B cell (primary cell): ENCODE data around the gene GLI3. TPM values are rescaled to one million over a fixed set of nuclear protein-coding genes. Genes with fewer than 3 reads are reported as not detected.
A peak's percentile ranks its signal among the peaks of the same experiment; 100 is the strongest.

ENCODE experiments used
- ATAC-seq: fragments of 200-7000 bp; cut with Tn5 transposase; one replicate; pipeline ENCODE4 v1.10.0; 2021; ENCODE audit warnings: low read depth, mild to moderate bottlenecking, moderate number of reproducible peaks, moderate library complexity
- CTCF ChIA-PET: fragments of 350-600 bp; sonication (Branson Sonifier 250); formaldehyde crosslinking; loops from one replicate; lab custom pipeline; 2021; ENCODE audit warnings: antibody characterized with exemption, inconsistent platforms; lab: Charles Lee
- POLR2A ChIA-PET: fragments of 350-600 bp; sonication (Branson Sonifier 250); formaldehyde crosslinking; loops from one replicate; lab custom pipeline; 2021; ENCODE audit warnings: antibody characterized with exemption; lab: Charles Lee
- DNase-seq: peaks from one replicate; pipeline ENCODE4 v3.0.0; 2013
- H2AFZ ChIP-seq: 2 replicates; pipeline ENCODE4 v1.6.1; 2012; ENCODE audit warnings: mild to moderate bottlenecking, low read depth, low read length; ENCODE audit not compliant: insufficient read depth, poor library complexity, severe bottlenecking
- H3K27ac ChIP-seq, 2 donors: 1 replicate in 1 of 2; 2 replicates in 1 of 2; pipeline ENCODE4 v1.5.1; 2012 to 2013; ENCODE audit warnings: low read length in 2 of 2, mild to moderate bottlenecking in 2 of 2, moderate library complexity in 1 of 2
- H3K27me3 ChIP-seq, 4 experiments: fragments of 200-600 bp in 1 of 4; sonication (generic) in 1 of 4; replicated peaks in 1 of 4; 1 replicate in 2 of 4; 2 replicates in 2 of 4; pipeline versions ENCODE4 v1.6.1 to v1.7.0; 2013 to 2016; ENCODE audit warnings: low read length in 3 of 4, mild to moderate bottlenecking in 2 of 4, mixed read lengths in 1 of 4, moderate library complexity in 1 of 4; ENCODE audit not compliant: insufficient read depth in 4 of 4, control insufficient read depth in 3 of 4; ENCODE audit errors: control extremely low read depth in 1 of 4
- H3K36me3 ChIP-seq, 2 experiments: replicated peaks in 1 of 2; 1 replicate in 1 of 2; 2 replicates in 1 of 2; pipeline versions ENCODE4 v1.6.1 to v1.7.1; 2013; ENCODE audit warnings: low read length in 1 of 2; ENCODE audit not compliant: insufficient read depth in 2 of 2, control insufficient read depth in 1 of 2; ENCODE audit errors: control extremely low read depth in 1 of 2, extremely low read depth in 1 of 2
- H3K4me1 ChIP-seq, 2 donors: fragments of 200-600 bp in 1 of 2; sonication (generic) in 1 of 2; 1 replicate in 1 of 2; 2 replicates in 1 of 2; pipeline versions ENCODE4 v1.5.1 to v1.6.1; 2013 to 2017; ENCODE audit warnings: low read length in 2 of 2; ENCODE audit not compliant: control insufficient read depth in 2 of 2, insufficient read depth in 2 of 2
- H3K4me2 ChIP-seq: replicated peaks from 2 replicates; pipeline ENCODE3; 2012; ENCODE audit warnings: mild to moderate bottlenecking, low read depth, low read length; ENCODE audit not compliant: poor library complexity, severe bottlenecking
- H3K4me3 ChIP-seq, 5 experiments: fragments of 200-600 bp in 1 of 5; sonication (generic) in 1 of 5; 1 replicate in 3 of 5; 2 replicates in 2 of 5; pipeline versions ENCODE4 v1.5.1 to v1.7.0; 2011 to 2016; ENCODE audit warnings: low read length in 4 of 5, mild to moderate bottlenecking in 4 of 5, low read depth in 2 of 5, control low read depth in 1 of 5, moderate library complexity in 1 of 5; ENCODE audit not compliant: insufficient read depth in 1 of 5; ENCODE audit errors: control extremely low read depth in 1 of 5, extremely low read depth in 1 of 5
- H3K79me2 ChIP-seq: fragments of 200-600 bp; sonication (generic); one replicate; pipeline ENCODE4 v1.6.0; 2016; ENCODE audit warnings: low read length; ENCODE audit not compliant: control insufficient read depth, insufficient read depth
- H3K9ac ChIP-seq: fragments of 200-600 bp; sonication (generic); 2 replicates; pipeline ENCODE4 v1.6.1; 2017; ENCODE audit warnings: mild to moderate bottlenecking, low read length, moderate library complexity
- H3K9me3 ChIP-seq, 3 donors: one replicate each; pipeline versions ENCODE4 v1.6.1 to v1.7.1; 2013; ENCODE audit warnings: low read length in 2 of 3; ENCODE audit not compliant: control insufficient read depth in 2 of 3, insufficient read depth in 1 of 3; ENCODE audit errors: control extremely low read depth in 1 of 3
- H4K20me1 ChIP-seq: 2 replicates; pipeline ENCODE4 v1.6.0; 2012; ENCODE audit warnings: mild to moderate bottlenecking, low read length; ENCODE audit not compliant: insufficient read depth, control insufficient read depth, poor library complexity, severe bottlenecking
- H3K27ac Mint-ChIP-seq: one replicate; pipeline ENCODE4 v1.8.0; 2021; ENCODE audit warnings: mixed read lengths
- H3K27me3 Mint-ChIP-seq: one replicate; pipeline ENCODE4 v1.8.0; 2021; ENCODE audit warnings: mixed read lengths
- H3K4me1 Mint-ChIP-seq: one replicate; pipeline ENCODE4 v1.8.0; 2021; ENCODE audit warnings: mixed read lengths
- H3K4me3 Mint-ChIP-seq: one replicate; pipeline ENCODE4 v1.8.0; 2021; ENCODE audit warnings: mixed read lengths
- H3K9me3 Mint-ChIP-seq: one replicate; pipeline ENCODE4 v1.8.0; 2022; ENCODE audit warnings: mixed read lengths; ENCODE audit not compliant: insufficient read depth
- CTCF ChIP-seq: fragments of 200-600 bp; IDR thresholded peaks from one replicate; pipeline ENCODE4 v1.8.0; 2022; ENCODE audit warnings: antibody characterized with exemption, mild to moderate bottlenecking
- EZH2 ChIP-seq: IDR thresholded peaks from 2 replicates; pipeline ENCODE4 v1.6.1; 2012; ENCODE audit warnings: borderline replicate concordance, low read depth, mild to moderate bottlenecking, moderate library complexity, low read length; ENCODE audit not compliant: insufficient read depth, poor library complexity, severe bottlenecking
- WGBS: methylation state at CpG from one replicate; pipeline ENCODE4 v1.1.5; 2013; ENCODE audit warnings: missing lambda C conversion rate; ENCODE audit not compliant: insufficient coverage; 5-methylcytosine and 5-hydroxymethylcytosine counted together
- intact Hi-C: fragments of 100-400 bp; cut with micrococcal nuclease; formaldehyde crosslinking; loops from one replicate; pipeline ENCODE4 v1.10.0; 2022
- polyA minus RNA-seq: library from RNA; depleted of rRNA, polyadenylated mRNA; stranded (reverse); fragments of >200 nt; gene quantifications from 2 replicates; pipeline ENCODE4 v1.2.3, GENCODE V29; 2012
- polyA plus RNA-seq: library from polyadenylated mRNA; depleted of rRNA; stranded (reverse); fragments of >200 nt; gene quantifications from 2 replicates; pipeline ENCODE4 v1.2.3, GENCODE V29; 2012
- total RNA-seq, 2 donors: library from RNA; stranded (reverse); fragments of 120-200 nt in 1 of 2; gene quantifications; 1 replicate in 1 of 2; 2 replicates in 1 of 2; pipeline versions ENCODE4 v1.2.3 to v1.2.4, GENCODE V29; 2013 to 2022

The GLI3 gene
- total RNA-seq (not detected in 2 replicates), polyA plus RNA-seq (not detected in 2 replicates), polyA minus RNA-seq (0.07 TPM in 1 of 2 replicates, not detected in the other)
- total RNA-seq (2013): 0.16 TPM

GRCh38 chr7:42236976-42237810 lies at the start of gene GLI3:
Gene GLI3 (minus strand): TSS chr7:42237209. CDS start chr7:42223253, 13,956 bp downstream.
- Histone ChIP-seq H3K27me3 (peaks cover 0 to 39% (median 12%) of the 10 kb centered on the region in 4 experiments), H3K27ac (no peak within 1 kb of the TSS), H3K9ac (peak within 1 kb of the TSS; percentile 37), H3K4me1 (peaks cover 10 to 13% of the 10 kb centered on the region in 2 donors), H3K4me3 (peak within 1 kb of the TSS in 4 of 5 experiments; percentile 15 to 41 (median 35)), H3K4me2 (peak within 1 kb of the TSS; percentile 74), H3K36me3 (no peaks in the 10 kb centered on the region), H3K79me2 (no peaks in the 10 kb centered on the region), H3K9me3 (peaks cover 0 to 2% (median 0%) of the 10 kb centered on the region in 3 donors), H2AFZ (peak within 1 kb of the TSS; percentile 70), H4K20me1 (no peaks in the 10 kb centered on the region)
- ChIA-PET POLR2A (no interaction called here), CTCF (no interaction called here)
- under 1% methylated on average over 88 of the region's 92 CpGs for WGBS
- Mint-ChIP-seq H3K4me1 (peaks cover 16% of the 10 kb centered on the region), H3K4me3 (peak within 1 kb of the TSS; percentile 80), H3K27ac (no peak within 1 kb of the TSS), H3K27me3 (peaks cover 69% of the 10 kb centered on the region), H3K9me3 (no peaks in the 10 kb centered on the region)
- no peak for TF ChIP-seq CTCF
- no peak for TF ChIP-seq EZH2
- no peak for ATAC-seq
- DNase-seq: no peak
- intact Hi-C loops: no loop called here

DNA sequence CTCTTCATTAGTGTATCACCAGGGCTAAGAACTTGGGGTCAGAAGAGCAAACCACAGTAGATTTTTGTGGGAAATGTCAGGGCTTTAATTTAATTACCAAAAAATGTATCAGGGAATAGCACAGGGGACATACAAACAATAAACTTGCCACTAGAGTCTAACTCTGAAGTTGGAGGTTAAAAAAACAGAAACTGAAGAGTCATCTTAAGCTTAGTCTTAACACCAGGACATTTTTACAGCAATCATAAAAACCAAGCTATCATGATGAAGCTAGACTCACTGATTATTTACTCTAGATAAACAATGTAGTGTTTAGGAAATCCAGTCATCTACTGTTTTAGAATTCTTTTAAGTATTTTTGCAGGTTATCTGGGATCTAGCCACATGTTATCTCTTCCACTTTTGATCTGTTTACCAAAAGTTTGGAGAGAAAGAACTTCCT lies 48.4 kb upstream of the GLI3 start:
- Histone ChIP-seq H3K4me2 (no peak overlapping the region), H3K36me3 (no peaks in the 10 kb centered on the region), H3K9ac (no peak overlapping the region), H4K20me1 (no peaks in the 10 kb centered on the region), H3K4me1 (no peaks in the 10 kb centered on the region), H2AFZ (no peak overlapping the region), H3K27me3 (peaks cover 0 to 3% (median 0%) of the 10 kb centered on the region in 4 experiments), H3K9me3 (peaks cover 0 to 2% (median 0%) of the 10 kb centered on the region in 3 donors), H3K79me2 (no peaks in the 10 kb centered on the region), H3K27ac (no peak overlapping the region), H3K4me3 (no peak overlapping the region)
- no peak for TF ChIP-seq CTCF
- no peak for TF ChIP-seq EZH2
- DNase-seq: no peak
- no peaks in the 10 kb centered on the region for H3K4me1 Mint-ChIP-seq
- H3K27me3 Mint-ChIP-seq: peaks cover 5% of the 10 kb centered on the region
- no peak overlapping the region for H3K4me3 Mint-ChIP-seq
- ChIA-PET POLR2A (no interaction called here), CTCF (no interaction called here)
- intact Hi-C loops: no loop called here
- ATAC-seq: no peak
- no peaks in the 10 kb centered on the region for H3K9me3 Mint-ChIP-seq
- no peak overlapping the region for H3K27ac Mint-ChIP-seq
